ENCODE results near the gene RNF212.

- TF ChIP-seq GATA3 (IDR thresholded peaks at IDR 0.05; ENCODE audit: low read depth, low read length), result no peak
- TF ChIP-seq GATA2 (IDR thresholded peaks at IDR 0.05; ENCODE audit: low read depth, low read length), result no peak
Observed at GRCh38 chr4:1035510-1035909, 77.9 kb downstream of the RNF212 start.
